ENCODE results near the gene TH.

Gene TH

DNA sequence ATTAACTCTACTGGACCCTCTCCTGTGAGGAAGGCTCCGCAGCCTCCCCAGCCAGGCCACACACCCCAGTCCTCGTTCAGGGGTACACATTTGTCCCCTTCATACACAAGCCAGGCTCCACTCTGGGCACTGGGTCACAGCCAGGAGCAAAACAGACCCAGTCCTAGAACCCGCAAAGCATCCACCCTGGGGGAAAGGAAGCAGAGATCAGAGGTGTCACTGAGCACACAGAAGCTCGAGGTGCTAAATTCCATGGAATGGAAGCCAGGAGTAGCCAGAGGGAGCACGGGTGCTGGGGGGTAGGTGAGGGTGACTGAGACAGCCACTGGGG is 43.6 kb upstream of the TH start:
- no peaks in the 10 kb centered on the region for H3K4me1 ChIP-seq
- no peaks in the 10 kb centered on the region for H3K27me3 ChIP-seq (ENCODE audit: control insufficient read depth, insufficient read depth, low read length)
- no peaks in the 10 kb centered on the region for H3K36me3 ChIP-seq (ENCODE audit: control insufficient read depth, insufficient read depth, low read length)
- TF ChIP-seq, protein P1, sequence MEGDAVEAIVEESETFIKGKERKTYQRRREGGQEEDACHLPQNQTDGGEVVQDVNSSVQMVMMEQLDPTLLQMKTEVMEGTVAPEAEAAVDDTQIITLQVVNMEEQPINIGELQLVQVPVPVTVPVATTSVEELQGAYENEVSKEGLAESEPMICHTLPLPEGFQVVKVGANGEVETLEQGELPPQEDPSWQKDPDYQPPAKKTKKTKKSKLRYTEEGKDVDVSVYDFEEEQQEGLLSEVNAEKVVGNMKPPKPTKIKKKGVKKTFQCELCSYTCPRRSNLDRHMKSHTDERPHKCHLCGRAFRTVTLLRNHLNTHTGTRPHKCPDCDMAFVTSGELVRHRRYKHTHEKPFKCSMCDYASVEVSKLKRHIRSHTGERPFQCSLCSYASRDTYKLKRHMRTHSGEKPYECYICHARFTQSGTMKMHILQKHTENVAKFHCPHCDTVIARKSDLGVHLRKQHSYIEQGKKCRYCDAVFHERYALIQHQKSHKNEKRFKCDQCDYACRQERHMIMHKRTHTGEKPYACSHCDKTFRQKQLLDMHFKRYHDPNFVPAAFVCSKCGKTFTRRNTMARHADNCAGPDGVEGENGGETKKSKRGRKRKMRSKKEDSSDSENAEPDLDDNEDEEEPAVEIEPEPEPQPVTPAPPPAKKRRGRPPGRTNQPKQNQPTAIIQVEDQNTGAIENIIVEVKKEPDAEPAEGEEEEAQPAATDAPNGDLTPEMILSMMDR (IDR thresholded peaks at IDR 0.05) = no peak
- H3K4me3 ChIP-seq (ENCODE audit: low read depth, low read length) = no peak overlapping the region
- no peak overlapping the region for H3K9ac ChIP-seq
- no peak overlapping the region for H3K4me2 ChIP-seq (ENCODE audit: low read length)
- no peak overlapping the region for H2AFZ ChIP-seq
- H3K9me3 ChIP-seq (ENCODE audit: control insufficient read depth, low read length) = no peaks in the 10 kb centered on the region
- H3K79me2 ChIP-seq = no peaks in the 10 kb centered on the region
- no peak overlapping the region for H3K27ac ChIP-seq

DNA sequence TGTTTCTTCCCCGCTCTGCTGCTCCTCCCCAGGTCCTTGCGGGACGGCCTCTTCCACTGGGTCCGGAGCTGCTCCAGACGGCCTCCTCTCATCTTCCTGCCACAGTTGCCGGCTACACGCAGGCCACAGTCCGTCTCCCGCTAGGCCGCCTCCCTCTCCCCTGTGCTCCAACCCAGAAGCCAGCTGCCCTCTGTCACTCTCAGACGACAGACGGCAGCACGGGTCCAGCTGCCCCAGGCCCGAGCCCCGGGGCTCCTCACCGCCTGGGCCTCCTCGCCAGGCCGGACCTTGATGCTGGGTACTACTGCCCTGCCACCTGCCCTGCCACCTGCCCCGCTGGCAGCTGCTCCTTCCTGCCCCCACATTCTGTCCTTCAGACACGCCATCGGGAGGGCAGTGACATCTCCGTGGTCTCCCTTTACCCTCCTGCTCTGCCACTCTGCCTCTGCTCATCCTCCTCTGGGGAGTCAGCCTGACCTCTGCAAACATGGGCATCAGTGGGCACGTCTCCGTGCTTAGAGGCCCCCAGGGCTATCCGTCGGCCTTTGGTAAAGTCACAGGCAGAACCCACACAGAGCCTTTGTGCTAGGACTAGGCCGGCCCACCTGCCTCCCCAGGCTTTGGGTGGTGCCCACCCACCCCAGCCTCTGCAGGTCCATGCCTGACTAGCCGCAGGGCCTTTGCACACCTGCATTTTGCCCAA is 43.1 kb upstream of the TH start:
- H3K4me1 ChIP-seq = no peaks in the 10 kb centered on the region
- H3K27ac ChIP-seq = no peak overlapping the region
- no peaks in the 10 kb centered on the region for H3K79me2 ChIP-seq
- H3K4me2 ChIP-seq (ENCODE audit: low read length) = no peak overlapping the region
- TF ChIP-seq, protein P1 (IDR thresholded peaks at IDR 0.05) = no peak
- no peaks in the 10 kb centered on the region for H3K36me3 ChIP-seq (ENCODE audit: control insufficient read depth, insufficient read depth, low read length)
- H3K4me3 ChIP-seq (ENCODE audit: low read depth, low read length) = no peak overlapping the region
- H2AFZ ChIP-seq = no peak overlapping the region
- H3K27me3 ChIP-seq (ENCODE audit: control insufficient read depth, insufficient read depth, low read length) = no peaks in the 10 kb centered on the region
- H3K9ac ChIP-seq = no peak overlapping the region
- H3K9me3 ChIP-seq (ENCODE audit: control insufficient read depth, low read length) = no peaks in the 10 kb centered on the region

DNA sequence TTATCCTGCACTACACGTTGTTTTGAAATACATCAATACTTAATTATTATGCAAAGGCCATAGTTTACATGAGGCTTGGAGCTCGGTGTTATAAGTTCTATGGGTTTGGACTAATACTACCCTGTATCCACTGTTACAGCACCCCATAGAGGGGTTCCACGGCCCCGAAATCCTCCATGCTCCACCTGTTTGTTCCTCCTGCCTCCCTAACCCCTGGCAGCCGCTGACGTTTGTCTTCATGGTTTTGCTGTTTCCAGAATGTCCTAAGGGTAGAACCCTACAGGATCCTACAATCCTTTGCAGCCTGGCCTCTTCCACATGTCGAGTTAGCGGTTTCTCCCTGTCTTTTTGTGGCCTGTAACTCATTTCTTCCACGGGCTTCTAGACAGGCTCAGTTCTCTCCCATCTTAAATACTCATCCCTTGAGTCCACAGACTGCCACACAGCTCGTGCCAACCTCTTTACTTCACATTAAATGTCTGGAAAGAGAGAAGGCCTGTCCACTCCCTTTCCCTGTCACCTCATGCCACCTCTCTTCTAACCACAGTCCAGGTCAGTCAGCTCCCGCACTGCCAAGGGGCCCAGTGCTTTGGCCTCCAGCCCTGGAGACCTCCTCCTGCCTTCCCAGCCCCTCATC is 42.4 kb upstream of the TH start:
- H3K4me1 ChIP-seq = no peaks in the 10 kb centered on the region
- no peaks in the 10 kb centered on the region for H3K27me3 ChIP-seq (ENCODE audit: control insufficient read depth, insufficient read depth, low read length)
- no peak overlapping the region for H3K4me2 ChIP-seq (ENCODE audit: low read length)
- TF ChIP-seq, protein P1 (IDR thresholded peaks at IDR 0.05) = no peak
- no peak overlapping the region for H3K9ac ChIP-seq
- H3K4me3 ChIP-seq (ENCODE audit: low read depth, low read length) = no peak overlapping the region
- no peaks in the 10 kb centered on the region for H3K36me3 ChIP-seq (ENCODE audit: control insufficient read depth, insufficient read depth, low read length)
- no peak overlapping the region for H2AFZ ChIP-seq
- no peaks in the 10 kb centered on the region for H3K79me2 ChIP-seq
- H3K9me3 ChIP-seq (ENCODE audit: control insufficient read depth, low read length) = no peaks in the 10 kb centered on the region
- H3K27ac ChIP-seq = no peak overlapping the region

DNA sequence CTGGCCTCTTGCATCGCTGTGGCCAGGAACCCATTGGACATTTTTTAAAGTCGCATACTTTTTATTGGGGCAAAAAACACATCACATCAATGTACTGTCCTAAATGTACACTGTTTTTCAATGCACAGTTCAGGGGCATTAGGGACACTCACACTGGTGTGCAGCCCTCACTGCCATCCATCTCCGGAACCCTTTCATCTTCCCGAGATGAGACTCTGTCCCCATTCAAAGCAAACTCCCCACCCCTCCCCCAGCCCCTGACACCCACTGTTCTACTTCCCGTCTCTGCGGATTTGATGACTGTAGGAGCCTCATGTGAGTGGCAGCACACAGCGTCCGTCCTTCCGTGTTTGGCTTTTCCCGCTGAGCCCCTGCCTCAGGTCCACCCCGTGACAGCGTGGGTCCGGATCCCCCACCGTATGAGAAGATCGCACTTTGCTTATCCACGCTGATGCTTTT is 41.8 kb upstream of the TH start:
- no peaks in the 10 kb centered on the region for H3K9me3 ChIP-seq (ENCODE audit: control insufficient read depth, low read length)
- no peak overlapping the region for H3K4me2 ChIP-seq (ENCODE audit: low read length)
- no peak overlapping the region for H3K4me3 ChIP-seq (ENCODE audit: low read depth, low read length)
- H3K9ac ChIP-seq = no peak overlapping the region
- TF ChIP-seq, protein P1 (IDR thresholded peaks at IDR 0.05) = no peak
- no peaks in the 10 kb centered on the region for H3K4me1 ChIP-seq
- no peak overlapping the region for H3K27ac ChIP-seq
- no peaks in the 10 kb centered on the region for H3K79me2 ChIP-seq
- H3K36me3 ChIP-seq (ENCODE audit: control insufficient read depth, insufficient read depth, low read length) = no peaks in the 10 kb centered on the region
- no peaks in the 10 kb centered on the region for H3K27me3 ChIP-seq (ENCODE audit: control insufficient read depth, insufficient read depth, low read length)
- H2AFZ ChIP-seq = no peak overlapping the region
